CD8-positive, alpha-beta memory T cell (primary cell): ENCODE results near the gene SAV1. TPM values are rescaled to one million over a fixed set of nuclear protein-coding genes. Genes with fewer than 3 reads are reported as not detected.
"Not testable (repeated sequence)": the region's sequence is repeated elsewhere in the genome, so short reads cannot be mapped to it uniquely, and the experiment has no call there.

ENCODE experiments used
- CTCF ChIA-PET: fragments of 350-600 bp; sonication (Branson Sonifier 250); formaldehyde crosslinking; loops from one replicate; lab custom pipeline; 2021; ENCODE audit warnings: antibody characterized with exemption; lab: Charles Lee
- POLR2A ChIA-PET: fragments of 350-600 bp; sonication (Branson Sonifier 250); formaldehyde crosslinking; loops from one replicate; lab custom pipeline; 2021; ENCODE audit warnings: antibody characterized with exemption; lab: Charles Lee
- DNase-seq, 5 donors: peaks; one replicate each; pipeline versions ENCODE4 v3.0.0 to v3.0.0-alpha.2; 2020 to 2022; ENCODE audit warnings: mixed read lengths in 1 of 5
- H3K27ac ChIP-seq: one replicate; pipeline ENCODE4 v1.7.0; 2013; ENCODE audit warnings: low read depth, mild to moderate bottlenecking, low read length, moderate library complexity
- H3K27me3 ChIP-seq: 2 replicates; pipeline ENCODE4 v1.7.0; 2013; ENCODE audit warnings: low read length, mild to moderate bottlenecking; ENCODE audit not compliant: insufficient read depth, poor library complexity, severe bottlenecking
- H3K36me3 ChIP-seq: 2 replicates; pipeline ENCODE4 v1.7.0; 2013; ENCODE audit warnings: mild to moderate bottlenecking, low read length, moderate library complexity; ENCODE audit not compliant: insufficient read depth
- H3K4me1 ChIP-seq: 2 replicates; pipeline ENCODE4 v1.7.0; 2013; ENCODE audit warnings: mild to moderate bottlenecking, low read length, moderate library complexity; ENCODE audit not compliant: insufficient read depth
- H3K4me3 ChIP-seq: 2 replicates; pipeline ENCODE4 v1.7.0; 2013; ENCODE audit warnings: mild to moderate bottlenecking, low read length
- H3K9me3 ChIP-seq: 2 replicates; pipeline ENCODE4 v1.7.0; 2013; ENCODE audit warnings: mild to moderate bottlenecking, low read length
- H3K27ac Mint-ChIP-seq, 8 donors: one replicate each; pipeline ENCODE4 v1.8.0; 2020 to 2021; ENCODE audit warnings: mixed read lengths in 8 of 8, mild to moderate bottlenecking in 6 of 8, inconsistent platforms in 3 of 8, moderate library complexity in 3 of 8
- H3K27me3 Mint-ChIP-seq, 2 donors: one replicate each; pipeline ENCODE4 v1.8.0; 2020 to 2021; ENCODE audit warnings: mixed read lengths in 2 of 2, mild to moderate bottlenecking in 1 of 2, moderate library complexity in 1 of 2
- H3K36me3 Mint-ChIP-seq, 3 donors: one replicate each; pipeline ENCODE4 v1.8.0; 2020 to 2021; ENCODE audit warnings: mixed read lengths in 3 of 3, inconsistent platforms in 1 of 3, mild to moderate bottlenecking in 1 of 3
- H3K4me1 Mint-ChIP-seq, 3 donors: one replicate each; pipeline ENCODE4 v1.8.0; 2020 to 2021; ENCODE audit warnings: mixed read lengths in 3 of 3, inconsistent platforms in 1 of 3, mild to moderate bottlenecking in 1 of 3
- H3K4me3 Mint-ChIP-seq, 7 donors: one replicate each; pipeline ENCODE4 v1.8.0; 2020 to 2021; ENCODE audit warnings: mixed read lengths in 7 of 7, mild to moderate bottlenecking in 6 of 7, moderate library complexity in 4 of 7, inconsistent platforms in 2 of 7
- H3K9me3 Mint-ChIP-seq, 5 donors: one replicate each; pipeline ENCODE4 v1.8.0; 2020 to 2022; ENCODE audit warnings: mixed read lengths in 5 of 5, mild to moderate bottlenecking in 3 of 5, moderate library complexity in 2 of 5, inconsistent platforms in 1 of 5
- polyA plus RNA-seq: library from polyadenylated mRNA; unstranded; fragments of 300-500 nt; fragmentation: Illumina TruSeq; gene quantifications from one replicate; pipeline ENCODE4 v1.2.3, GENCODE V29; 2021
- total RNA-seq, 2 experiments: library from RNA; stranded (reverse); gene quantifications; one replicate each; pipeline ENCODE4 v1.2.3, GENCODE V29; 2021

Gene SAV1
- total and polyA plus RNA-seq, 3 experiments from 2014 or later: 12.9 to 13.9 (median 13.7) TPM

- H3K27ac Mint-ChIP-seq: peak overlapping the region in 1 of 8 donors; percentile 19
- ChIA-PET POLR2A (no interaction called here), CTCF (no interaction called here)
- Histone ChIP-seq H3K4me3 (no peak overlapping the region), H3K36me3 (no peaks in the 10 kb centered on the region), H3K4me1 (no peaks in the 10 kb centered on the region), H3K9me3 (no peaks in the 10 kb centered on the region), H3K27ac (no peak overlapping the region), H3K27me3 (no peaks in the 10 kb centered on the region)
- H3K9me3 Mint-ChIP-seq: no peaks in the 10 kb centered on the region
- no peak overlapping the region for H3K4me3 Mint-ChIP-seq
- H3K36me3 Mint-ChIP-seq: peaks cover 0 to 23% (median 6%) of the 10 kb centered on the region in 3 donors
- no peak for DNase-seq
- H3K4me1 Mint-ChIP-seq: no peaks in the 10 kb centered on the region
- no peaks in the 10 kb centered on the region for H3K27me3 Mint-ChIP-seq
Measured at GRCh38 chr14:50633954-50634353, 34.2 kb downstream of the SAV1 start.

DNA sequence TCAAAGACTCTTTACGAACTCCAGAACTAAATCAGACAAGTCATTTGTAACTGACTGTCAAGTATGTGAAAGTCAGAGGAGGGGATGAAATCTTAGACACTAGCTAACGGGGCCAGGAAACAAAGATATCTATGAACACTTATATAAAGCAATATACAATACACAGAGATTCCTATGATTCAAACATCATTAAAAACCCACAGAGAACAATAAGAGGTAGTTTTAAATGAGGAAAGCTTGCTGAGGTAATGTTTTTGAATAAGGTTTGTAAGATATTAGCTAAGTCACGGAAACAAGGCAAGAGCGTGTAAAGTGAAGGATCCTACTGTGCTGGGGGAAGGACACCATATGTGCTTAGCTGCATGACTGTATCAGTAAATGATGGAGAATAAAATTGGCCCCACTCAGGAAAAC is 36.7 kb downstream of the SAV1 start:
- Mint-ChIP-seq H3K4me1 (no peaks in the 10 kb centered on the region), H3K27ac (no peak overlapping the region), H3K27me3 (no peaks in the 10 kb centered on the region), H3K36me3 (peaks cover 0 to 16% (median 0%) of the 10 kb centered on the region in 3 donors), H3K4me3 (no peak overlapping the region), H3K9me3 (no peaks in the 10 kb centered on the region)
- H3K4me3 ChIP-seq: no peak overlapping the region
- no peaks in the 10 kb centered on the region for H3K27me3 ChIP-seq
- H3K9me3 ChIP-seq: no peaks in the 10 kb centered on the region
- ChIA-PET POLR2A (no interaction called here), CTCF (interaction anchor here (0.9 to 1.1 kb wide), 2 partner anchors 12 to 146 kb away, joined by 3 read pairs; no protein-coding TSS in a partner anchor)
- H3K27ac ChIP-seq: no peak overlapping the region
- H3K4me1 ChIP-seq: no peaks in the 10 kb centered on the region
- H3K36me3 ChIP-seq: no peaks in the 10 kb centered on the region
- DNase-seq: no peak

DNA sequence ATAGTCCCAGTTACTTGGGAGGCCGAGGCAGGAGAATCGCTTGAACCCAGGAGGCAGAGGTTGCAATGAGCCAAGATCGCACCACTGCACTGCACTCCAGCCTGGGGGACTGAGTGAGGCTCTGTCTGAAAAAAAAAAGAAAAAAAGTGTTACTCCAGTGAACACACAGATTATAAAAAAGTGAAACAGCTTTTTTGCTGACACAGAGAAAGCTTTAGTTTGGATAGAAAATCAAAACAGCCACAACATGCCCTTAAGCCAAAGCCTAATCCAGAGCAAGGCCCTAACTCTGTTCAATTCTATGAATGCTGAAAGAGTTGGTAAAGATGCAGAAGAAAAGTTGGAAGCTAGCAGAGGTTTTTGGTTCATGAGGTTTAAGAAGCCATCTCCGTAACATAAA is 43.2 kb downstream of the SAV1 start:
- DNase-seq, H3K4me1 ChIP-seq, H3K27me3 Mint-ChIP-seq, POLR2A ChIA-PET, H3K27ac ChIP-seq, H3K9me3 Mint-ChIP-seq, H3K36me3 ChIP-seq, H3K27ac Mint-ChIP-seq, H3K27me3 ChIP-seq, H3K36me3 Mint-ChIP-seq, H3K4me3 ChIP-seq, H3K4me1 Mint-ChIP-seq, H3K4me3 Mint-ChIP-seq, H3K9me3 ChIP-seq, CTCF ChIA-PET: not testable (repeated sequence)

GRCh38 chr14:50624447-50624846 is 43.7 kb downstream of the SAV1 start:
- no peaks in the 10 kb centered on the region for H3K9me3 Mint-ChIP-seq
- H3K4me1 ChIP-seq: no peaks in the 10 kb centered on the region
- H3K9me3 ChIP-seq: no peaks in the 10 kb centered on the region
- CTCF ChIA-PET: no interaction called here
- H3K4me3 ChIP-seq: no peak overlapping the region
- H3K27ac Mint-ChIP-seq: peak overlapping the region in 1 of 8 donors; percentile 33
- H3K27me3 Mint-ChIP-seq: no peaks in the 10 kb centered on the region
- no peak overlapping the region for H3K4me3 Mint-ChIP-seq
- no peak for DNase-seq
- H3K36me3 Mint-ChIP-seq: peaks cover 0 to 2% (median 1%) of the 10 kb centered on the region in 3 donors
- no peaks in the 10 kb centered on the region for H3K4me1 Mint-ChIP-seq
- POLR2A ChIA-PET: no interaction called here
- H3K36me3 ChIP-seq: no peaks in the 10 kb centered on the region
- H3K27ac ChIP-seq: no peak overlapping the region
- no peaks in the 10 kb centered on the region for H3K27me3 ChIP-seq

GRCh38 chr14:50622978-50623377 is 45.1 kb downstream of the SAV1 start:
- H3K36me3 ChIP-seq: no peaks in the 10 kb centered on the region
- ChIA-PET CTCF (no interaction called here), POLR2A (no interaction called here)
- H3K4me3 ChIP-seq: no peak overlapping the region
- H3K36me3 Mint-ChIP-seq: peaks cover 0 to 2% (median under 1%) of the 10 kb centered on the region in 3 donors
- no peak for DNase-seq
- no peak overlapping the region for H3K27ac Mint-ChIP-seq
- H3K4me3 Mint-ChIP-seq: no peak overlapping the region
- no peaks in the 10 kb centered on the region for H3K9me3 ChIP-seq
- H3K9me3 Mint-ChIP-seq: no peaks in the 10 kb centered on the region
- no peaks in the 10 kb centered on the region for H3K4me1 Mint-ChIP-seq
- H3K27me3 Mint-ChIP-seq: no peaks in the 10 kb centered on the region
- H3K27me3 ChIP-seq: no peaks in the 10 kb centered on the region
- H3K4me1 ChIP-seq: no peaks in the 10 kb centered on the region
- no peak overlapping the region for H3K27ac ChIP-seq

DNA sequence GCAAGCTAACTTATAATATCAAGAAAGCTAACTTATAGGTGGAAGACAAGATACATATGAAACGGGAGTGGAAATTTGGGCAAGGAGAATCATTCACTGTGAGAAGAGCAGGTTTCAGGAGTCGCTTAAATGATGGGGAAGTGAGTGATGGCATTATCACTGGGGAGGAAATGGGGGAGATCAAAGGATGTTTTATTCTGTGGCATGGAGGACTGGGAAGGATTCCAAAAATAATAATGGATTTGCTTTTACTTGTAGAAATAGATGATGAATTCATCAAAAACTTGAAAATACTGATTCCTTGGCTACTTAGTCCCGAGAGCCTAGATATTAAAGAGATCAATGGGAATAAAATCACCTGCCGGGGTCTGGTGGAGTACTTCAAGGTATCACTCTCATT is 47.8 kb downstream of the SAV1 start:
- CTCF ChIA-PET: interaction anchor here (1.3 to 2.3 kb wide), 4 partner anchors 12 to 240 kb away, joined by 3 to 12 read pairs (median 6); no protein-coding TSS in a partner anchor
- no peaks in the 10 kb centered on the region for H3K4me1 ChIP-seq

GRCh38 chr14:50619569-50620141 is 48.5 kb downstream of the SAV1 start:
- H3K27me3 Mint-ChIP-seq: no peaks in the 10 kb centered on the region
- no peaks in the 10 kb centered on the region for H3K4me1 Mint-ChIP-seq
- Histone ChIP-seq H3K9me3 (no peaks in the 10 kb centered on the region), H3K4me1 (no peaks in the 10 kb centered on the region), H3K36me3 (no peaks in the 10 kb centered on the region), H3K4me3 (no peak overlapping the region), H3K27ac (no peak overlapping the region), H3K27me3 (no peaks in the 10 kb centered on the region)
- ChIA-PET POLR2A (no interaction called here), CTCF (interaction anchor here (0.9 to 2.3 kb wide), 6 partner anchors 9 to 241 kb away, joined by 3 to 12 read pairs (median 4); no protein-coding TSS in a partner anchor)
- no peak for DNase-seq
- H3K9me3 Mint-ChIP-seq: no peaks in the 10 kb centered on the region
- no peak overlapping the region for H3K27ac Mint-ChIP-seq
- no peak overlapping the region for H3K4me3 Mint-ChIP-seq
- peaks cover 0 to 3% (median 2%) of the 10 kb centered on the region in 3 donors for H3K36me3 Mint-ChIP-seq

More for the DNA sequence above, 47.8 kb downstream of the SAV1 start:
- no peaks in the 10 kb centered on the region for H3K4me1 Mint-ChIP-seq
- no peak overlapping the region for H3K4me3 Mint-ChIP-seq
- Histone ChIP-seq H3K4me3 (no peak overlapping the region), H3K27me3 (no peaks in the 10 kb centered on the region), H3K27ac (no peak overlapping the region), H3K36me3 (no peaks in the 10 kb centered on the region), H3K9me3 (no peaks in the 10 kb centered on the region)
- H3K27me3 Mint-ChIP-seq: no peaks in the 10 kb centered on the region
- POLR2A ChIA-PET: no interaction called here
- no peak for DNase-seq
- H3K27ac Mint-ChIP-seq: no peak overlapping the region
- peaks cover 0 to 3% (median 2%) of the 10 kb centered on the region in 3 donors for H3K36me3 Mint-ChIP-seq
- H3K9me3 Mint-ChIP-seq: no peaks in the 10 kb centered on the region

GRCh38 chr14:50616275-50616674 is 51.8 kb downstream of the SAV1 start:
- Histone ChIP-seq H3K4me3 (no peak overlapping the region), H3K9me3 (no peaks in the 10 kb centered on the region), H3K27ac (no peak overlapping the region), H3K4me1 (no peaks in the 10 kb centered on the region), H3K36me3 (no peaks in the 10 kb centered on the region), H3K27me3 (no peaks in the 10 kb centered on the region)
- Mint-ChIP-seq H3K4me1 (no peaks in the 10 kb centered on the region), H3K27ac (no peak overlapping the region), H3K9me3 (no peaks in the 10 kb centered on the region), H3K36me3 (peaks cover 0 to 3% (median 2%) of the 10 kb centered on the region in 3 donors), H3K4me3 (no peak overlapping the region), H3K27me3 (peaks cover 0 to 11% of the 10 kb centered on the region in 2 donors)
- DNase-seq: no peak
- POLR2A ChIA-PET: interaction anchor here (0.5 kb wide), 1 partner anchor 37 kb away, joined by 3 read pairs; no protein-coding TSS in a partner anchor
- CTCF ChIA-PET: interaction anchor here (1.1 to 1.7 kb wide), 4 partner anchors 10 to 162 kb away, joined by 3 to 5 read pairs (median 4); no protein-coding TSS in a partner anchor
